HG02610 (cell line): ENCODE results near the gene BRSK2.
"Not testable (repeated sequence)": the region's sequence is repeated elsewhere in the genome, so short reads cannot be mapped to it uniquely, and the experiment has no call there.

ENCODE experiments used
- ATAC-seq: cut with Tn5 transposase; IDR thresholded peaks from one replicate; pipeline ENCODE4 v1.9.1; 2021; ENCODE audit warnings: mild to moderate bottlenecking, moderate library complexity; ENCODE audit not compliant: unreplicated experiment

BRSK2 gene

DNA sequence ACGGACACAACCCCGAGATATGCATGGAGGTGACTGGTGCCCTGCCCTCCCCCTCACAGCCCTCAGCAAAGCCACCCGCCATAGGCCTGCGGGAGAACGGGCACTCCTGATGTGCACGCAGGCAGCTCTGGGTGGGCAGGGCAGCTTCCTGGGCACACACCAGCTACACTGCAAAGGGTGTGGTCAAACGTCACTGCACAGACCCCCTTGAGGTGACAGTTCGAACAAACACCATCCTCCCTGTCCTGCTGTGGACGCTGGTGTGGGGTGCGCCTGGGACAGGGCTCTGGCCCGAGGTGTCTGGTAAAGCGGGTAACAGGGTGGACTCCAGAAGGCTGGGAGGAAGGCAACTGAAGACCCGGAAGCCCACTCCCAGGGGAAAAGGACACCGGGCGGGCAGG lies 118.8 kb downstream of the BRSK2 start:
- ATAC-seq, result no peak

DNA sequence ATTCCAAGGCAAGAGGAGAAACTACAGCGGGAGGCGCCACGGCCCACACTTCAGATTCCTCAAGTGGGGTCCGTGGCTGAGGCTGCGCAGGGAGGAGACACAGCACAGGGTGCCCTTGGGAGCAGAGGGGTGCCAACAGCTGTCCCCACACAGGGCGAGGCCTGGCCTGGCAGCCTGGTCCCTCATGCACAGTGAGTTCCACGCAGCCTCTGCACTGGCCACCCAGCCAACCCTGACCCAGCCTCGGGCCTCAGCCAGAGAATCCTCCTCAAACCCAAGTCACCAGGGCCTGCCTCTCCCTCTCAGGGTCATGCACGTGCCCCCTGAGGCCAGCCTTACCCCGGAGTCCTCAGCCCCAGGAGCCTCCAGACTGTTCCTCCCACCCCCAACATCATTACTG lies 119.3 kb downstream of the BRSK2 start:
- ATAC-seq, result no peak

DNA sequence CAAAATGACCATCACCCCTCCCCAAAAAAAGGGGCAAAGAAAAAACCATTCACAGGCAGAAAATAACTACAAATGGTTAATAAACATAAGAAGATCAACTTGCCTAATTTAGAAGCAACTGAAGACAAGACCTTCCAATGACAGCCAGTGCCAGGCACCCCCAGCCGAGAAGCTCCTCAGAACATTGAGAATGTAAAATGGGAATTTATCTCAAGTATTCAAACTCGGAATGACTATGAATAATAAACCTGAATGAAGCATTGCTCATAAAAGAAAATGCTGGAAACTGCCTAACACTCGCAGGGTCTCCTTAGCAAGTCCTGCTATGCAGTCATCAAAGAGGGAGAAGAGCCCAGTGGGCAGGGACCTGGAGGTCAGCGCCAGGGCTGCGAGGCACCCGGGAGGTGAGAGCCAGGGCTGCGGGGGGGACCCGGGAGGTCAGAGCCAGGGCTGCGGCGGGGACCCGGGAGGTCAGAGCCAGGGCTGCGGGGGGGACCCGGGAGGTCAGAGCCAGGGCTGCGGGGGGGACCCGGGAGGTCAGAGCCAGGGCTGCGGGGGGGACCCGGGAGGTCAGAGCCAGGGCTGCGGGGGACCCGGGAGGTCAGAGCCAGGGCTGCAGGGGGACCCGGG lies 120.0 kb downstream of the BRSK2 start:
- no peak for ATAC-seq

DNA sequence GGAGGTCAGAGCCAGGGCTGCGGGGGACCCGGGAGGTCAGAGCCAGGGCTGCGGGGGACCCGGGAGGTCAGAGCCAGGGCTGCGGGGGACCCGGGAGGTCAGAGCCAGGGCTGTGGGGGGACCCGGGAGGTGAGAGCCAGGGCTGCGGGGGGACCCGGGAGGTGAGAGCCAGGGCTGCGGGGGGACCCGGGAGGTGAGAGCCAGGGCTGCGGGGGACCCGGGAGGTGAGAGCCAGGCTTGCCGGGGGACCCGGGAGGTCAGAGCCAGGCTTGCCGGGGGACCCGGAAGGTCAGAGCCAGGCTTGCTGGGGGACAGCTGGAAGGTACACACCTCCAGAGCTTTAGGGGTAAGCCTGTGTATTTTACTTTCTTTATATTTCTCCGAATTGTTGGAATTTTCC lies 120.6 kb downstream of the BRSK2 start:
- not testable (repeated sequence) for ATAC-seq

DNA sequence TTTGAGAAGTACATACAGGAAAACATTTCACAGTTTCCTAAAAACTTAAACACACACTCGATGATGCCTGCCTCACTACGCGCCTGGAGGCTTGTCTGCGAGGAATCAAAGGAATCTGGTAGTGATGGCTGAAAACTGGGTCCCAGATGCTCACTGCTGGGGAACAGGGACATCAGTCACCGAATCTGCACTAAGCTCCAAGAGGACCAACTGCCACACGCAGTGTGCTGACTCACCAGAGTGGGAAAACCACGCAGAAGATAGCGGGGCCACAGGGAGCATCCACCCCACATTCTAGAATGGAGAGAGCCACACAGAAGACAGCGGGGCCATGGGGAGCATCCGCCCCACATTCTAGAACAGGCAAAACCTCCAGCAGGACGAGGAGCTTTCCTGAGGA lies 121.2 kb downstream of the BRSK2 start:
- no peak for ATAC-seq

DNA sequence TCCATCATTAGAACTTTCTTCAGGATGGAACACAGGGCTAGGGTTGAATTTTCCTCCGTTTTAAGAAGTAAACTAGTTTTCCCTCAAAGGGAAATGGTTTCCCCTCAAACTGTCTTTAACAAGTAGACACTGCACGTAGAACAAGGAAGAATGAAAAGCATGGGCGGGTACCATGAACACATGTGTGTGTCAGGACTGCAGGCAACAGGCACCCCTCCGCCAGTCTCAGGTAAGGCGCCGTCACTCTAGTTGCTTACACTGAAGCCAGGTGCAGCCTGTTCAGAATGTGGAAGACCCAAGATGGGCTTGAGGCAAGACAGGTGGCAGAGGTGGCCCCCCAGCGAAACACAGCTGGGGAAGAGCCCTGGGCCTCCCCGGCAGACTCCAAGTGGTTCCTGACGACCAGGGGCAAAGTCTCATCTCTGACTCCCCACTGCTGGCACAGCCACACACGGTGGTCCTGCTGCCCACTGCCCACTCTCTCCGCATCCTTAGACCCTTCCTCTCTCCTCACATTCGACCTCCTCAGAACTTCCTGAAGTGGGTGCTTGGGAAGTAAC lies 122.3 kb downstream of the BRSK2 start:
- ATAC-seq, result no peak
